Activated T-cell treated with anti-CD3 and anti-CD28 coated beads for 24 hours (primary cell): Measurements from ENCODE around the gene ABCA6.
"Not testable (repeated sequence)": the region's sequence is repeated elsewhere in the genome, so short reads cannot be mapped to it uniquely, and the experiment has no call there.

ENCODE experiments used
- DNase-seq: peaks from one replicate; pipeline ENCODE4 v3.0.0-alpha.2; 2020; ENCODE audit warnings: low read depth

Gene ABCA6

GRCh38 chr17:69134112-69134511, 7.6 kb downstream of the ABCA6 start:
- no peak for DNase-seq

- DNase-seq = no peak
Observed at GRCh38 chr17:69130627-69131296, 10.9 kb downstream of the ABCA6 start.

GRCh38 chr17:69123626-69124025, 18.1 kb downstream of the ABCA6 start:
- DNase-seq = no peak

- DNase-seq = no peak
Observed at GRCh38 chr17:69122065-69122464, 19.6 kb downstream of the ABCA6 start.

GRCh38 chr17:69117855-69118784, 23.6 kb downstream of the ABCA6 start:
- DNase-seq = no peak

- no peak for DNase-seq
Observed at GRCh38 chr17:69111794-69112193, 29.9 kb downstream of the ABCA6 start.

GRCh38 chr17:69105907-69106730, 35.6 kb downstream of the ABCA6 start:
- no peak for DNase-seq

- no peak for DNase-seq
Observed at GRCh38 chr17:69103557-69104233, 38.0 kb downstream of the ABCA6 start.

GRCh38 chr17:69098625-69099024, 43.1 kb downstream of the ABCA6 start:
- no peak for DNase-seq

GRCh38 chr17:69096541-69096940, 45.2 kb downstream of the ABCA6 start:
- DNase-seq = no peak

- DNase-seq = no peak
Observed at GRCh38 chr17:69093995-69094394, 47.7 kb downstream of the ABCA6 start.

GRCh38 chr17:69093279-69093789, 48.4 kb downstream of the ABCA6 start:
- DNase-seq = no peak

GRCh38 chr17:69090365-69090764, 51.3 kb downstream of the ABCA6 start:
- DNase-seq = no peak

GRCh38 chr17:69088643-69089200, 53.0 kb downstream of the ABCA6 start:
- no peak for DNase-seq

- DNase-seq = no peak
Observed at GRCh38 chr17:69086641-69087040, 55.1 kb downstream of the ABCA6 start.

- DNase-seq = no peak
Observed at GRCh38 chr17:69084911-69085310, 56.8 kb downstream of the ABCA6 start.

GRCh38 chr17:69082696-69083095, 59.0 kb downstream of the ABCA6 start:
- DNase-seq = no peak

- no peak for DNase-seq
Observed at GRCh38 chr17:69078864-69079263, 62.8 kb downstream of the ABCA6 start.

- DNase-seq = no peak
Observed at GRCh38 chr17:69075823-69076222, 65.9 kb downstream of the ABCA6 start.

GRCh38 chr17:69073392-69073791, 68.3 kb downstream of the ABCA6 start:
- DNase-seq = not testable (repeated sequence)

- DNase-seq = not testable (repeated sequence)
Observed at GRCh38 chr17:69072803-69073256, 68.9 kb downstream of the ABCA6 start.
